Lung (tissue), 12 donors: ENCODE measurements around the gene NUP205. TPM values are rescaled to one million over a fixed set of nuclear protein-coding genes. Genes with fewer than 3 reads are reported as not detected.

Experiments
- ATAC-seq: fragments of 200-7000 bp; cut with Tn5 transposase; one replicate; pipeline ENCODE4 v1.9.1; 2020; ENCODE audit warnings: moderate number of reproducible peaks; ENCODE audit not compliant: insufficient read depth, low FRiP score
- DNase-seq, 3 donors: peaks; one replicate each; pipeline ENCODE4 v3.0.0-alpha.2; 2013 to 2017
- H3K27ac ChIP-seq, 2 donors: one replicate each; pipeline ENCODE4 v1.5.1; 2013; ENCODE audit warnings: mild to moderate bottlenecking in 2 of 2, moderate library complexity in 2 of 2, control low read depth in 1 of 2, inconsistent platforms in 1 of 2, low read depth in 1 of 2, low read length in 1 of 2
- H3K27me3 ChIP-seq, 3 donors: one replicate each; pipeline ENCODE4 v1.5.1; 2013; ENCODE audit warnings: low read length in 2 of 3; ENCODE audit not compliant: control insufficient read depth in 3 of 3, insufficient read depth in 3 of 3
- H3K36me3 ChIP-seq, 4 donors: one replicate each; pipeline ENCODE4 v1.5.1; 2013; ENCODE audit warnings: low read length in 4 of 4, mild to moderate bottlenecking in 1 of 4, moderate library complexity in 1 of 4; ENCODE audit not compliant: control insufficient read depth in 4 of 4, insufficient read depth in 4 of 4
- H3K4me1 ChIP-seq, 5 donors: one replicate each; pipeline ENCODE4 v1.5.1; 2013; ENCODE audit warnings: low read length in 5 of 5, mild to moderate bottlenecking in 2 of 5, moderate library complexity in 1 of 5; ENCODE audit not compliant: control insufficient read depth in 5 of 5, insufficient read depth in 5 of 5
- H3K4me3 ChIP-seq: one replicate; pipeline ENCODE4 v1.5.1; 2013; ENCODE audit warnings: mild to moderate bottlenecking, control low read depth, moderate library complexity
- H3K9ac ChIP-seq, 2 donors: one replicate each; pipeline ENCODE4 v1.5.1; 2013; ENCODE audit warnings: low read length in 2 of 2, control low read depth in 1 of 2; ENCODE audit not compliant: insufficient read depth in 1 of 2
- H3K9me3 ChIP-seq, 4 donors: one replicate each; pipeline ENCODE4 v1.5.1; 2013; ENCODE audit warnings: low read length in 3 of 4, mild to moderate bottlenecking in 1 of 4, moderate library complexity in 1 of 4; ENCODE audit not compliant: control insufficient read depth in 4 of 4, insufficient read depth in 3 of 4
- CTCF ChIP-seq: IDR thresholded peaks from 2 replicates; pipeline ENCODE4 v1.5.1; 2012; ENCODE audit warnings: mild to moderate bottlenecking; ENCODE audit errors: control extremely low read depth, extremely low read depth
- WGBS, 2 donors: extraction: QIAGEN DNeasy Blood & Tissue Kit; methylation state at CpG; one replicate each; pipeline ENCODE4 v1.1.7; 2013; 5-methylcytosine and 5-hydroxymethylcytosine counted together
- polyA plus RNA-seq, 2 donors: library from polyadenylated mRNA; stranded (reverse); fragments of 200-250 nt; gene quantifications; one replicate each; pipeline ENCODE4 v1.2.1, GENCODE V29; 2013
- total RNA-seq, 2 donors: library from RNA; depleted of rRNA in 1 of 2; stranded (reverse); fragments of >200 nt in 1 of 2; gene quantifications; one replicate each; pipeline ENCODE4 v1.2.1, GENCODE V29; 2014 to 2021
- donor health status: control.
- donor health status: control.
- donor health status: Bipolar disorder and iron deficiency.
- donor health status: healthy.
- donor health status: DM: yes; HTN: yes; CAD: no.

The NUP205 gene
- total and polyA plus RNA-seq, 4 donors, result 23.1 to 41.2 (median 34.4) TPM

GRCh38 chr7:135597181-135597925 is 39.6 kb downstream of the NUP205 start:
- Histone ChIP-seq H3K4me1 (no peaks in the 10 kb centered on the region), H3K27ac (no peak overlapping the region), H3K36me3 (peaks cover 9 to 49% (median 18%) of the 10 kb centered on the region in 4 donors), H3K9me3 (no peaks in the 10 kb centered on the region), H3K4me3 (no peak overlapping the region), H3K27me3 (no peaks in the 10 kb centered on the region), H3K9ac (no peak overlapping the region)
- DNase-seq (no peak), ATAC-seq (no peak)
- no peak for TF ChIP-seq CTCF
- WGBS, 2 donors, result 90 to 95% methylated on average over 2 of the region's 2 CpGs

DNA sequence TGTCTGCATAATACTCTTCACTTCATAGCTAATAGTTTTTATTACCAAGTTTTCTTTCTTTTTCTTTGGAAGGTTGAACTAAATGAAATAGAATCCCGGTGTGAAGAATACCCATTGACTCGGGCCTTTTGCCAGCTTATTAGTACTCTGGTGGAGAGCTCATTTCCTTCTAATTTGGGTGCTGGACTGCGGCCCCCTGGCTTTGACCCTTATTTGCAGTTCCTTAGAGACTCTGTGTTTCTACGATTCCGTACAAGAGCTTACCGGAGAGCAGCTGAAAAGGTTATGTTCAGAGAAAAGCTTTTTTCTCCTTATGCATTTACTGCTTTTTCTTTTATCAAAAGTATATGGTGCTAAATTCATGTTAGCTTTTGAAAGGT is 40.2 kb downstream of the NUP205 start:
- H3K9ac ChIP-seq, result no peak overlapping the region
- no peak for TF ChIP-seq CTCF
- no peak overlapping the region for H3K4me3 ChIP-seq
- peaks cover 5 to 49% (median 15%) of the 10 kb centered on the region in 4 donors for H3K36me3 ChIP-seq
- no peak for DNase-seq
- H3K27me3 ChIP-seq, result no peaks in the 10 kb centered on the region
- no peak for ATAC-seq
- no peaks in the 10 kb centered on the region for H3K4me1 ChIP-seq
- no peak overlapping the region for H3K27ac ChIP-seq
- 89 to 96% methylated on average over 6 of the region's 6 CpGs for WGBS, 2 donors
- H3K9me3 ChIP-seq, result no peaks in the 10 kb centered on the region

DNA sequence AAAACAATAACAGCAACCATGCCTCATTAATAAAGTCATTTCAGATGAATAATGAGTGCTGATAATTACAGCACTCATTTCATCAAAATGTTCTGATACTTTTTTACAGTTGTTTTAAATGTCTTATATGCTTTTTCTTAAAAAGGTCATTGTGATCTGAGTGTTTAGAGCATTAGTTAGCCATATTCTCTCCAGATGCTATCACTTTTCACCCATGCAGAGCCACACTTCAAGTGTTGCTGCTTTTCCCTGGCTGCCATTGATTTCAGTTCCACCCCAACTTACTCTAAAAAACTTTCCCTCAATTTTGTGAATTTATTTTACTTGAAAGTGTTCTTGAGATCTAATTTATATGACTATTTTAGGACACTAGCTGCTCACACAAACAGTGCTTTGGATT is 41.8 kb downstream of the NUP205 start:
- DNase-seq (no peak), ATAC-seq (no peak)
- no peaks in the 10 kb centered on the region for H3K4me1 ChIP-seq
- H3K27me3 ChIP-seq, result no peaks in the 10 kb centered on the region
- no peak overlapping the region for H3K4me3 ChIP-seq
- no peak overlapping the region for H3K27ac ChIP-seq
- no peaks in the 10 kb centered on the region for H3K9me3 ChIP-seq
- H3K9ac ChIP-seq, result no peak overlapping the region
- no peak for TF ChIP-seq CTCF
- peaks cover 4 to 43% (median 19%) of the 10 kb centered on the region in 4 donors for H3K36me3 ChIP-seq

GRCh38 chr7:135600226-135600625 is 42.5 kb downstream of the NUP205 start:
- Histone ChIP-seq H3K36me3 (peaks cover 5 to 41% (median 19%) of the 10 kb centered on the region in 4 donors), H3K27ac (no peak overlapping the region)

More at GRCh38 chr7:135600226-135600625, 42.5 kb downstream of the NUP205 start:
- Histone ChIP-seq H3K4me3 (no peak overlapping the region), H3K9me3 (no peaks in the 10 kb centered on the region), H3K9ac (no peak overlapping the region), H3K4me1 (no peaks in the 10 kb centered on the region), H3K27me3 (no peaks in the 10 kb centered on the region)
- no peak for TF ChIP-seq CTCF
- no peak for ATAC-seq
- no peak for DNase-seq
- WGBS, 2 donors, result 73 to 99% methylated on average over 2 of the region's 2 CpGs
